Stimulated activated CD4-positive, alpha-beta T cell treated with anti-CD3 and anti-CD28 coated beads, Interleukin-1b, Interleukin-23, amount 100 ng/mL, for 1 hour (primary cell): ENCODE data around the gene CAMSAP2.

ENCODE experiments used
- DNase-seq, 2 donors: peaks; one replicate each; pipeline ENCODE4 v3.0.0-alpha.2; 2020; ENCODE audit warnings: low read depth in 2 of 2

Gene CAMSAP2

DNA sequence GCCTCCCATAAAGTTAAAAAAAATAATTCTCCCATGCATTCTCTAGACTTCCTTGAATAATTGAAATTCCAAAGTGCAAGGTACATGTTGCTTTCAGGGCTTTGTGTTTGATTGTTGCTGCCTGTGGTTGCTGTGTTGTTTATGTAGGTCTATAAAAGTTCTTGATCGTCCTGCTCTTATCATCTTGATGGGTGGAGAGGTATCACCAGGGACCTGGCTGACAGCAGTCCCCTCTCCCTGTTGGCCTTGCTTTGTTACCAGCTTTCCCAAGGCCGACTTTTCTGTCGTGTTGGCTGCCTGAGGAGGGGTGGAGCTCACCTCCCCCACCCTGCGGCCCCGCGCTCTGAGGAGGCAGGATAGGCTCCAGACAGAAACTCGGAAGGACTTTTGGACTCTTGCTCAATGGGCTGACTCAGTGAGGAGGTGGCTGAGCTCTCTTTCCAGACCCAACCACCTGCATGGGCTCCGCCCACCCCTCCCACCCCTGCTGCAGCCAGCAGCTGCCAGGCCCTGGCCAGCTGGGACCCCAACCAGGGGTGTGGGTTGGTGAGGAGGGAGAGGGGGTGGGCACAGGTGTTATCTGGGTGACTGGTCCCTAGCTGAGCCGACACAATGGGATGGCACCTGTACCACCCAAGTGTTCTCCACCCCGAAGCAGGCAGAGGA, 158.0 kb downstream of the CAMSAP2 start:
- no peak for DNase-seq

DNA sequence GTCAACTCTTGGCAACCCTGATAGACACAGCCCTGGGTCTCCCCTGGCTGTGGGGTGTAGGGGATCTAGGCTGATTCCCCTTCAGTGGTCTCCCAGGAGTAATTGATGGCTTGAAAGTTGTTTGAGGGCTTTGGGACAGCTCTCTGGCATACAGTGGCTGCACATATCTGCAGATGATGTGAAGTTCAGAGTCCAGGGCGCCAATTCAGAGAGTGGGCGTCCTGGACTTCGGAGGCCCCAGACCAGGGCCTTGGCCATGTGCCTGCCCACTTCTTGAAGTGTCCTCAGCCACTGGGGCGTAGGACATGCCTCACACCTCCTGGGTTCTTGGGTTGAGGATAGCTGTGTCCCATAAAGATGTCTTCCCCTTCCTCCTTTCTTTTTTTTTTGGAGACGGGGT, 158.6 kb downstream of the CAMSAP2 start:
- DNase-seq: no peak

DNA sequence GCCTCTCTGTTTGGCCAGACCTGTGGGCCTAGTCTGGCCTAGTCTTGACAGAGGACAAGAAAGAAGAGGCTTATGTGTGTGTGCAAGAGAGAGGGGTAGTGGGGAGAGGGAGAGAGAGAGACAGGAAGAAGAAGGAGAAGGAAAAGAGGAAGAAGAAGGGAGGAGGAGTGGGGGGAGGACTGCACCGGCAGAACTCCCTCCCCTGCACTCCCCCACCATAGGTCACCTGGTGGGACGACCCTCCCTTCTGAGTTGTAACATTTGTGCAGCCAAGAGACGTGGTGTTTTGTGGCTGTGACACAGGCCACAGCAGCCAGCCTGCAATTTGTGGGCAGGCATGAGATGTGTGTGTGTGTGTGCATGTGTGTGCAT, 160.3 kb downstream of the CAMSAP2 start:
- no peak for DNase-seq

DNA sequence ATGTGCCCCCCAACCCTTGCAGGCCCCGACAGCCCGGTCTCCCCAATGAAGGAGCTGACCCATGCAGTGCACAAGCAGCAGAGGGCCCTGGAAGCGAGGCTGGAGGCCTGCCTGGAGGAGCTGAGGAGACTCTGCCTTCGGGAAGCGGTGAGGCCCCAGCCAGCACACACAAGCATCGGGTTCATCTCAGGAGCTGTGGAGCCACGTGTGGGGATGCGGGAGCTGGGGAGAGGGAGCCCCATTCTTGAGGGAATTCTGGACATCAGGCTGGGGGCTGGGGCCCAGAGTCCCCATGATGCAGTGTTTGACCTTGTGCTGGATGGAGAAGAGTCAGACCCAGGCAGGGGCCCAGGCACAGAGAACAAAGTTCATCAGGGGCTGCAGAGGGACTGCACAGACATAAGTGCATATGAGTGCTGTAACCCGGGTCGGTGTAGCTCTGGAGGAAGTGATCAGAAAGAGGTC, 160.8 kb downstream of the CAMSAP2 start:
- no peak for DNase-seq

DNA sequence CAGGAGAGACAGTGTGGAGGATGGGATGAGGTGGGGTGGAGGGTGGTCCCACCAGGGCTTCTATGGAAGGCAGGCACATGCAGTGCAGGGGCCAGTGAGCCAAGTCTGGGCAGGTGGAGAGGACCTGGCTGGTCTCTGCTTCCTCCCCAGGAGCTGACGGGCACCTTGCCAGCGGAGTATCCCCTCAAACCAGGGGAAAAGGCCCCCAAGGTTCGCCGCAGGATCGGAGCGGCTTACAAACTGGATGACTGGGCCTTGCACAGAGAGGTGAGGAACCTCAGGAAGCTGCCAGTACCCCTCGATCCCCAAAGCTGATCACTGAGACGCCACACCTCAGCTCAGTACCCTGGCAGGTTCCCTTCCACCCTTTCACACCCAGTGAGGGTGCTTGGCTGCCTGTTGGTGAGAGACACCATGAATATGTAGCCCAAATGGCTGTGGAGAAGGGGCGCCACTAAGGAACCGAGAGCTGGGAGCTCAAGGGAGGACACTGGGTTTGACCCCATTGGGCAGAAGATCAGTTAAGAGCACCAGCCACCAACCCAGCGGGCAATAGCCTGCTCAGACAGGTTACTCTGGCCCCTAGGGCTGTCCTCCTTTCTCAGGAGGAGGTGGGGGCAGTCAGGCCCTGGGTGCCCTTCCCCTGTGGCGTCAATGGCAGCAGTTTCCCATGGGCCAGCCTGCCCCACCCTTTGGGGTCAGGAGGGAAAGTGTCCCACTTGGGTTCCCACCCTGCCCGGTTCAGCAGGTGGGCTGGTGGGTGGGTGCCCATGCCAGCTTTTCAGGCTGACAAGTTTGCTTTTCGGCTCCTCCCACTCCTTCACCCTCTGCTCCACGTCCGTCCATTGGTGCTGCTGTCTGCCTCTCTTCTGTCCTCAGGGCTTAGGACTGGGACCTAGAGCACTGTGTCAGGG, 161.5 kb downstream of the CAMSAP2 start:
- DNase-seq: no peak

DNA sequence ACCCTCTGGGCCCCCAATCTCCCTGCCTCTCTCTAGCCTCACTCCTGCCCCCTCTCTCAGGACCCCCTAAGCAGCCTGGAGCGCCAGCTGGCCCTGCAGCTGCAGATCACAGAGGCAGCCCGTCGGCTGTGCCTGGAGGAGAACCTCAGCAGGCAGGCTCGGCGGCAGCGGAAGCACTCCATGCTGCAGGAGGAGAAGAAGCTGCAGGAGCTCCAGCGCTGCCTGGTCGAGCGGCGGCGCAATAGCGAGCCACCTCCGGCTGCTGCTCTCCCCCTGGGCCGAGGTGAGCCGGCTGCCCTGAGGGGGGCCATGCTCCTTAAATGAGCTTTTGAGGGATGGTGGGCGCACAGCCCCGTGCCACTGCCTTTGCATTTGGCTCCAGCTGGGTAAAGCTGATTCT, 162.2 kb downstream of the CAMSAP2 start:
- no peak for DNase-seq

DNA sequence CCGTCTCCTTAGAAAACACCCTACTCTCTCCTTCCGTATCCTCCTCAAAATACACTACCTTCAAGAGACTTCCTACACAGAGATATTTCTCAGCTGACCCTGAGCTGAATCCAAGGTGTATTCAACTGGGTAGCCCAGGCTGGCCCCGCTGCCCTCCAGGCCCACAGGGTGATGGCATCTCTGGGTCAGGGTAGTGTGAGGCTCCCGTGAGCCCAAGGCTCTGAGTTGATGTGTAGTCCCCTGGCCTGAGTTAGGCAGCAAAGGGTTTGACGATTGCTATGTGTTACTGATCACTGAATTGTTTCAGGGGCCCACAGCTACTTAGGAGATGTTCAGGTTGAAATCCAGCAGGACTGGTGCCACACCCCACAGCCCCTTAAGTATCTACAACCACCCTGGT, 162.7 kb downstream of the CAMSAP2 start:
- DNase-seq: no peak

DNA sequence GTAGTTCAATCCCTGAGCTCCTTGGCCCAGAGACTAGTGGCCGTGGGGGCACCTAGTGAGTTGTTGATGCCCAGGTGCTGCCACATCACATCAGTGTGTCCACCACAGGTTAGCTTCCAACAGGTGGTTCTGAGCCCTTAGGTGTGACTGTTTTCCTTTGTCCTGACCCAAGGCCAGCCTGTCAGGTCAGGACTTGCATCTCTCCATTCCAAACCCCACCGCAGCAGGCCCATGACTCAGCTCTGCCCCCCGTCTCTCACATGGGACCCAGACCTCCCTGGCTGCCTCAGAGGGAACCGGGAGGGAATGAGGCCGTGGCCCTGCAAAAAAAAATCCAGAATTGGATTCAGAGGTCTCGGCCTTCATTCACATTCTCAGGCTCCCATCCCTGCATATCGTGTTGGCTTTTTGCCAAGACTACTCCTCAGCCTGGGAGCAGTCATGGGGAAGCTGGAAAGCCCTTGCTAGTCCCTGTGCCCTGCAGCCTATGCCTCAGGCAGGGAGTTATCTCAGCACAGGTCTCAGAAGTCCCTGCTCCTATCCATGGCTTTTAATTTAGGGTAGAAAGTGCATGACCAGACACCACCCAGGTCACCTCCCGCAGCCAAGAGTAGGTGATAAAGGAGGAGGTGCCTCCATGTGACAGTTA, 163.2 kb downstream of the CAMSAP2 start:
- DNase-seq: no peak

DNA sequence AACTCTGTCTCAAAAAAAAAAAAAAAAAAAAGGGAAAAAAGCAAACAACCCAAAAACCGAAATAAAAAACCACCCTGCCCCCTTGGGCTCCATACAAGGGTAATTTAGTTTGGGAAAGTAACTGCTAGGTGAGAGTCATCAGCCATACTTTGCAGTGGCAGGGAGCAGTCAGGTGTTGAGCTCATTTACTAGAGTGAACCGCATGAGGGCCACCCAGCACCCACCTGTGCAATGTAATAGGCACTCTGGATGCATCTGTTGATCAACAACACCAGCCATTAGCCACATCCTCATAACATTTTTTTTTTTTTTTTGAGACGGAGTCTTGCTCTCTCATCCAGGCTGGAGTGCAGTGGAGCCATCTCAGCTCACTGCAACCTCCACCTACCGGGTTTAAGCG, 165.1 kb downstream of the CAMSAP2 start:
- DNase-seq: no peak

DNA sequence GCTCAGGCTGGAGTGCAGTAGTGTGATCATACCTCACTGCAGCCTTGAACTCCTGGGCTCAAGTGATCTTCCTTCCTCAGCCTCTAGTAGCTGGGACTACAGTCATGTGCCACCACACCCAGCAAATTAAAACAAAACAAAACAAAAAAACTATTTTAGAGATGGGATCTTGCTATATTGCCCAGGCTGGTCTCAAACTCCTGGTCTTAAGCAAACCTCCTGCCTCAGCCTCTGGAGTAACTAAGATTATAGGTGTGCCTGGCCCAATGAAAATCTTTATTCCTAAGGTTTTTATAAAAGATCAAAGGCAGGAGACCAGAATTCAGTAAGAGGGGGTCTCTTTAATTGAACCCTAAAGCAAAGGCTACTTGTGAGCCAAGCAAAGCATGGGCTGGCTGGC, 166.1 kb downstream of the CAMSAP2 start:
- DNase-seq: no peak

DNA sequence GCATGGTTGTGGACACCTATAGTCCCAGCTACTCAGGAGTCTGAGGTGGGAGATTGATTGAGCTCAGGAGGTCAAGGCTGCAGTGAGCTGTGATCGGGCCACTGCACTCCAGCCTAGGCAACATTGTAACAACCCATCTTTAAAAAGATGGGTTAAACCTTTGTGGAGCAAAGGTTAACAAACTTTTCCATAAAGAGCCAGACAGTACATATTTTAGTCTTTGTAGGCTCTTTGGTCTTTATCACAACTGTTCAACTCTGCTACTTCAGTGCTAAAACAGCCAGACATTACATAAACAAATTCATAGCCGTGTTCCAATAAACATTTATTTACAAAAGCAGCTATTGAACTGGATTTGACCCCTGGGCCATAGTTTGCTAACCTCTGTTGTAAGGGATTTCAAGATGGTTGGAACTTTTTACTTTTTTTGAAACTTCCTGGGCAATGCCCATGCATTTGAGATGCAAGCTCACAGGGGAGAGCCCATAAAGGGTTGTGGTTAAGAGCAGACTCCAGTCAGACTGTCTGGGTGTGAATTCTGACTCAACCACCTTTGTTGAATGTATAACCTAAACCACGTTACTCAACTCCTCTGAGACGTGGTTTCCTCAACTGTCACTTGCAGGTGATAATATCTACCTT, 166.8 kb downstream of the CAMSAP2 start:
- peak in 1 of 2 donors; percentile 8 for DNase-seq

DNA sequence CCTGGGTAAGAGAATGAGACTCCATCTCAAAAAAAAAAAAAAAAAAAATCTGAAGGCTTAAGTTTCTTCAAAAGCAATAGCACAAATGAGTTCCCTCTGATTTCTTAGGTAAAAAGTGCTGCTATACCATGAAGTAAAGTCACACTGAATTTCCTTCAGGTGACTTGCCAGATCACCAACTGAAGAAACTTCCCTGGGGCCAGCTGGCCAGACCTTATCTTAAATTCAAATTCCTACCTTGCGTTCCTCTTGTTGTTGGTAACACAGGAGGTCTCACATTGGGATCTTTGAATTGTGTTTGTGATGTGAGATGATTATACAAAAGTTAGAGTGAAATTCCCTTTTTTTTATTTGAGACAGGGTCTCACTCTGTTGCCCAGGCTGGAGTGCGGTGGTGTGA, 167.8 kb downstream of the CAMSAP2 start:
- no peak for DNase-seq

DNA sequence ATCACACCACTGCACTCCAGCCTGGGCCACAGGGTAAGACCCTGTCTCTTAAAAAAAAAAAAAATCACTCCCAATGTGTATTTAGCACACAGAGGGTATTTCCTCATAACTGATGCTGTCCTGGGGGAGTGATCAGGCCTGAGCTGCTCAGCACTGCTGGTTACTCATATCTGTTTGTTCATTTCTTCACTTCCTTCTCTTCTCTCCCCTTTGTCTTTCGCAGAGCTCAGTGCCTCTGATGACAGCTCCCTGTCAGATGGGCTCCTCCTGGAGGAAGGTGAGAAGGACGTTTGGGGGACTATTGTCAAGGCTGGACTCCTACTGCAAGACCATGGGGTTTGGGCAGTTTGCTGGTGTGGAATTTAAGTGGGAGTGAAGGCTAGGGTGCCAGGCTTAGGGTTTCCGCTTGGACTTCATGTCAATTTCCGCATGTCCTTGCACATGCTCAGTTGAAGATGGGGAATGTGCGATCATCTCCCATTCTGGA, 169.0 kb downstream of the CAMSAP2 start:
- no peak for DNase-seq

DNA sequence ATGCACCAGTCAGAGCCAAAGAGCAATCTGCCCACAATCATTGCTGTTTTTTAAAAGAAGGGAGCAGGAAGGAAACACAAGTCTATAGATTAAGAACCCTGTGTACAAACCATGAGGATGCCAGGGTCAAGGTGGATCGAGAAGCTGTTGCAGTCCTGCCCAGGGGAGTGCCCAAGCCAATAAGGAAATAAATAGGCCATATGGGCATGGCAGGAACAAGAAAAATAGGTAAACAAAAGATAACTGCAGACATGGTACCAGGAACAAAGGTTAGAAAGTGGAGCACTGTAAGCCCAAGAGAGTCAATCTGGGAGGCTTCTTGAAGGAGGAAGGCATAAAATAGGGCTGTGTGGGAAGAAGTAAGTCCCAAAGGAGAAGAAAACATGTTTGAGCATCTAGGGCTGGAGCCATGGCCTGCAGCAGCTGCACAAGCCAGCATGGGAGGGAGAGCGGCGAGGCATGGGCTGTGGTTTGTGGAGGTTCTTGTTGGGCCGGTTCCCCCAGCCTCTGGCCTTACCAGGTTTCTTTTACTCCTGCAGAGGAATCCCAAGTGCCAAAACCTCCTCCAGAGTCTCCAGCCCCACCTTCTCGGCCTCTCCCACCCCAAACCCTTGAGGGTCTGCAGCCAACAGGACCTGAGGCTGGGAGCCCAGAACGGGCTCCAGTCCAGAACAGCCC, 169.6 kb downstream of the CAMSAP2 start:
- DNase-seq: no peak

DNA sequence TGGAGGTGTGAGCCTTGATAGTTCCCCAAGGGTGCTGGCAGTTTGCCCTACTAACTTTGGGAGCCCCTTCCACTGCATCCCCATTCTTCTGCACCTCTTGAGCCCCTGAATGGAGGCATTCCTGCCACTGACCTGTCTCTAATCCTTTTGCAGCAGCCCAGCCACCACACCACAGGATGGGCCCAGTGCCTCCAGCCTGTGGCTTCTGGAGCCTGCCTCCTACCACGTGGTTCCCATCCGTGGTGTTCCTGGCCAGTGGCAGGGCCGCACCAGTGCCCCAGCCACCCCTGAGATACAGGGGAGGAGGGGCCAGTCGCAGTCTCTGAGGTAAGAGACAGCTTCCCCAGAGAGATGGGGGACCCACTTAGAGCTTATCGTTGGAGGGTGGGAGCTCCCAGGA, 170.4 kb downstream of the CAMSAP2 start:
- DNase-seq: no peak

DNA sequence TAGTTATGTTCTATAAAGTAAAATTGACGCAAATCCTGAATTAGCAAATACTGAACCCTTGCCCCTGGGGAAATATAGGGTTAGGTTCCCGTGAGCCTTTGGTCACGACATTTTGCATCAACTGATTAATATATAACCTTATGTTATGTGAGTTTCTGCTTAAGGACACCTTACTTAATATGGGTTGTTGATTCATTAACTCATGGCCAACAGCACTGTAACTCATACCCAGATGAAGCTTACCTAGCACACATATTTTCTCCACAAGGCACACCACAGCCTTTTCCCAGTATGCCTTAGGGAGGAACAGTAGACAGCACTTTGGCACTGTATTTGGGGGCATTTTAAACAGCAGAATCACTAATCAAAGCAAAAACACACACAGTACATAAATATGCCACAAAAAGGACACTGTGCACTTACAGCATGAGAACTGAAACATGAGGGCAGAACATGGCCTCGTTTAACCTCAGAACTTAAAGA, 171.1 kb downstream of the CAMSAP2 start:
- DNase-seq: no peak
